LNCaP clone FGC (cell line): ENCODE data around the gene CYBB.

Experiments
- DNase-seq: peaks from one replicate; pipeline ENCODE4 v3.0.0-alpha.2; 2011; ENCODE audit warnings: low read depth
- H3K4me3 ChIP-seq: 2 replicates; pipeline ENCODE4 v1.5.1; 2011; ENCODE audit warnings: mild to moderate bottlenecking, low read depth, low read length, control low read depth
- TF ChIP-seq, protein P1 (sequence below): IDR thresholded peaks from 2 replicates; pipeline ENCODE4 v1.5.1; 2012; ENCODE audit warnings: mild to moderate bottlenecking; ENCODE audit not compliant: control insufficient read depth, insufficient read depth; ENCODE audit errors: extremely low read depth

CYBB gene

DNA sequence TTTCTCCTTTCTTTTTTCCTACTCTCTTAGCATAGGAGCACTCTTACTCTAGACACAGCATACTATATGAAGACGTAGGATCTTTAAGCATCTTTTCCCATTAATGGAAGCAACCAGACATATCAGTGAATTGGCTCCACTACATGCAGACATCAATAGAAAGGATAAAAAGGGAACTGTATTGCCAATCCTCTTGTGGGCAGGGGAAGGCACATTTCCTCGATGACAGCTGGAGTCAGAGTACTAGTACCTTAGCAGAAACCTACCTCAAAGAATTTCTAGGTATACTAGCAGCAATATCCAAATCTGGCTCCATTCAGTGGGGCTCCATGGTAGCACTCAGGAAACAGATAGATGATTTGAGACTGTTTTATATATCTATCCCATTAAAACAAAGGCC, 20.1 kb downstream of the CYBB start:
- H3K4me3 ChIP-seq = no peak overlapping the region
- DNase-seq = no peak
- TF ChIP-seq, protein P1, sequence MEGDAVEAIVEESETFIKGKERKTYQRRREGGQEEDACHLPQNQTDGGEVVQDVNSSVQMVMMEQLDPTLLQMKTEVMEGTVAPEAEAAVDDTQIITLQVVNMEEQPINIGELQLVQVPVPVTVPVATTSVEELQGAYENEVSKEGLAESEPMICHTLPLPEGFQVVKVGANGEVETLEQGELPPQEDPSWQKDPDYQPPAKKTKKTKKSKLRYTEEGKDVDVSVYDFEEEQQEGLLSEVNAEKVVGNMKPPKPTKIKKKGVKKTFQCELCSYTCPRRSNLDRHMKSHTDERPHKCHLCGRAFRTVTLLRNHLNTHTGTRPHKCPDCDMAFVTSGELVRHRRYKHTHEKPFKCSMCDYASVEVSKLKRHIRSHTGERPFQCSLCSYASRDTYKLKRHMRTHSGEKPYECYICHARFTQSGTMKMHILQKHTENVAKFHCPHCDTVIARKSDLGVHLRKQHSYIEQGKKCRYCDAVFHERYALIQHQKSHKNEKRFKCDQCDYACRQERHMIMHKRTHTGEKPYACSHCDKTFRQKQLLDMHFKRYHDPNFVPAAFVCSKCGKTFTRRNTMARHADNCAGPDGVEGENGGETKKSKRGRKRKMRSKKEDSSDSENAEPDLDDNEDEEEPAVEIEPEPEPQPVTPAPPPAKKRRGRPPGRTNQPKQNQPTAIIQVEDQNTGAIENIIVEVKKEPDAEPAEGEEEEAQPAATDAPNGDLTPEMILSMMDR = no peak

DNA sequence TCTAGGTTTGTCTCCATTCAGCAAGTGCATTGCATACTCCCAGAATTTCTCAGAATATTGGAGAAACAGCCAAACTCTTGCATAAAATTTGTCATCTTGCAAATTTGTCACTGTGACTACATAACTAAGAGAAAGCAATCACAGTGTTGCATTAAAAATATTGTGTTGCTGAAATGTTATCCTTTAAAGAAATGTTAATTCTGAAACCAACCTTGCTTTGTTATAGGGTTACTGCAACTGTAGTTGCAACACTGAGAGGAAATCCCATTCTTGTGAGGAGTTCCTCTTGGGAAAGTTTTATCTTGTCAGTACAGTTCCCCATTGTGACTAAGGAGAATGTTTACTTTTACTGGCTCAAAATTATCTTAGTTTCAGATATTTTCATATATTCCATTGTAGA, 20.9 kb downstream of the CYBB start:
- H3K4me3 ChIP-seq = no peak overlapping the region
- DNase-seq = no peak
- TF ChIP-seq, protein P1 = no peak

DNA sequence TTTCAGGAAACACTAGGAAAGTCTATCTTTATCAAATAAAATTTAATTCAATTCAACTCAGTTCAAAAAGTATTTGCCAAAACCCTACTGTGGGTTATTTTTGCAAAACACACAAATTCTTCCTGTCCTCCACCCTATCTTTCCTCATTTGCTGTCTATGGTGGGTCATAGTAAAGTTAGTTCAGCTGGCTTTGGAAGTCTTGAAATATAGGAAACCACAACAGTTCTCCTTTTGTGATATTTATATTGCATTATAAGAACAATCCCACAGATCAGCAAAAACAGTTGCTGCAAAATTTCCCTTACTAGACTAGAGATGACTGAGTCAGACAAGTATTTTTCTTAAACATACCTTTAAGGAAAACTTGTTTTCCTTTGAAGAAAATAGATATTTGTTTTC, 22.2 kb downstream of the CYBB start:
- H3K4me3 ChIP-seq = no peak overlapping the region
- TF ChIP-seq, protein P1 = no peak
- DNase-seq = no peak

DNA sequence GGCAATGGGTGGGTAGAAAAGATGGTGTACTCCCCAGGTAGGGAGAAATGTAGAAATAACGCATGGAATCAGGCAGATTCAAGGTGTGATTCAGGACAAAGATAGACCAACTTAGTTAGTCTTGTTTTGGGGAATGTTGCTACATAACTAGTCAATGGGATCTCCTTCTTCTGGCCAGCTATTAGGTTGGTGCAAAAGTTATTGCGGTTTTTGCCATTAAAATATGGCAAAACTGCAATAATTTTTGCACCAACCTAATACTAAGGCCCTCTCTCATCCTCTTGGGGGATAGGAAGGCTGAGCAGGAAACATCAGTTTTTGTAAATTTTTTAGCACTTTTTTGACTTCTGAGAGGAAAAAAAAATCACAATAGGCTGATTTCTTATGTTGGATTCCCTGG, 23.2 kb downstream of the CYBB start:
- TF ChIP-seq, protein P1 = no peak
- no peak overlapping the region for H3K4me3 ChIP-seq
- no peak for DNase-seq

DNA sequence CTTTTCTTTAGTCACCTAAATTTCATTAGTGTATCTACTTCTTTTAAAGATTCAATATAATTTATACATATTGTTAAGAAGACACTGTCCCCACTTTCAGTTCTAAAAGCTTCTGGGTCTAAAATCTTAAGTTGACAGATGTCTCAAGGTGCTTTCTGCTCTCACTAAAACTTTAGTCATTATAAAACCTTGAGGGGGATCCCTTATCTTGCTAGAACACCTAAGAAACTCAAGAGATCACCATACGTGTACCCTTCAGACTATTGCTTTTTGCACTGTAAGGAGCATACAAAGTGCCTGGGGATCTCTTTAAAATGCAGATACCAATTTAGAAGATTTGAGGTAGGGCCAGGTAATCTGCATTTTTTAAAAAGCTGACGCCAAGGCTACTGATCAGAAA, 30.1 kb downstream of the CYBB start:
- no peak for DNase-seq
- TF ChIP-seq, protein P1 = no peak
- no peak overlapping the region for H3K4me3 ChIP-seq

DNA sequence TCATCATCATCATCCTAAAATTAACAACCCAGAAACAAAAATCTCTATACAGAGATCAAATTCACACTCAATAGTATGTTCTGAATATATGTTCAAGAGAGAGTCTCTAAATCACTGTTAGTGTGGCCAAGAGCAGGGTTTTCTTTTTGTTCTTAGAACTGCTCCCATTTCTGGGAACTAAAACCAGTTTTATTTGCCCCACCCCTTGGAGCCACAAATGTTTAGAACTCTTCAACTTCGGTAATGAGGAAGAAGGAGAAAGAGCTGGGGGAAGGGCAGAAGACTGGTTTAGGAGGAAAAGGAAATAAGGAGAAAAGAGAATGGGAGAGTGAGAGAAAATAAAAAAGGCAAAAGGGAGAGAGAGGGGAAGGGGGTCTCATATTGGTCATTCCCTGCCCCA, 32.3 kb downstream of the CYBB start:
- H3K4me3 ChIP-seq = no peak overlapping the region
- TF ChIP-seq, protein P1 = no peak
- no peak for DNase-seq

DNA sequence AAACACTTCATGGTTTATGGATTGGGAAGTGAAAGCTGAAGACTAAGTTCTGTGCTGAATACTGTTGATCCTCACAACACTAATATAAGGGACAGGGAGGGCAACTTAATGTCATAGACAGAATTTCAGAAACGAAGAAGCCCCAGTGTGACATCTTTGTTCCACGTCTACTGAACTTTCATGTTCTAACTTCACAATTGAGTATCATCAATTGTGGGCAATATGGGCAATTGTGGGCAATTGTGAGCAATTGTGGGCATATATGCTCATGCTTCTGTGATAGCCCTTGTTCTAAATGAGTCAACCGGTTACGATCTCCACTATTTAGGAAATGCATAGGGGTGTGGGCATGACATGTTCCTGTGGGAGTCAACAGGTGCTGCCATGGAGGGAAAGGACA, 33.7 kb downstream of the CYBB start:
- TF ChIP-seq, protein P1 = no peak
- DNase-seq = no peak
- H3K4me3 ChIP-seq = no peak overlapping the region
